Mesodermal cell (in vitro differentiated cells): Measurements from ENCODE around the gene RGMA.

Experiments
- H3K27ac ChIP-seq: 2 replicates; pipeline ENCODE4 v1.7.0; 2013; ENCODE audit warnings: mild to moderate bottlenecking, low read depth, low read length, moderate library complexity; ENCODE audit not compliant: severe bottlenecking
- H3K36me3 ChIP-seq: 2 replicates; pipeline ENCODE4 v1.7.1; 2013; ENCODE audit warnings: mild to moderate bottlenecking, low read length, moderate library complexity; ENCODE audit not compliant: control insufficient read depth, insufficient read depth
- H3K4me1 ChIP-seq: one replicate; pipeline ENCODE4 v1.7.1; 2013; ENCODE audit warnings: mild to moderate bottlenecking, low read length; ENCODE audit not compliant: insufficient read depth, control insufficient read depth, poor library complexity, severe bottlenecking
- H3K4me3 ChIP-seq: 2 replicates; pipeline ENCODE4 v1.7.0; 2013; ENCODE audit warnings: low read length, control low read depth, mild to moderate bottlenecking; ENCODE audit not compliant: insufficient read depth, poor library complexity, severe bottlenecking; ENCODE audit errors: extremely low read depth
- H3K9me3 ChIP-seq: 2 replicates; pipeline ENCODE4 v1.7.1; 2013; ENCODE audit warnings: mild to moderate bottlenecking, low read length, moderate library complexity; ENCODE audit not compliant: control insufficient read depth
- WGBS, 2 experiments: methylation state at CpG; one replicate each; pipeline ENCODE4 v1.1.5; 2013; ENCODE audit warnings: missing lambda C conversion rate in 2 of 2; ENCODE audit not compliant: insufficient coverage in 2 of 2; 5-methylcytosine and 5-hydroxymethylcytosine counted together

Gene RGMA

GRCh38 chr15:93048426-93048721, 40.6 kb downstream of the RGMA start:
- no peaks in the 10 kb centered on the region for H3K9me3 ChIP-seq
- no peak overlapping the region for H3K4me3 ChIP-seq
- no peaks in the 10 kb centered on the region for H3K4me1 ChIP-seq
- peaks cover 4% of the 10 kb centered on the region for H3K36me3 ChIP-seq
- 88 to 93% methylated on average over 13 to 14 of the region's 14 CpGs for WGBS, 2 experiments
- H3K27ac ChIP-seq: no peak overlapping the region

GRCh38 chr15:93047621-93048425, 41.2 kb downstream of the RGMA start:
- Histone ChIP-seq H3K27ac (no peak overlapping the region), H3K4me3 (no peak overlapping the region), H3K36me3 (peaks cover 4% of the 10 kb centered on the region), H3K9me3 (no peaks in the 10 kb centered on the region), H3K4me1 (no peaks in the 10 kb centered on the region)
- 92 to 97% methylated on average over 18 of the region's 18 CpGs for WGBS, 2 experiments

- Histone ChIP-seq H3K4me1 (no peaks in the 10 kb centered on the region), H3K27ac (no peak overlapping the region), H3K9me3 (no peaks in the 10 kb centered on the region), H3K4me3 (no peak overlapping the region), H3K36me3 (peaks cover 4% of the 10 kb centered on the region)
- WGBS, 2 experiments: 80 to 82% methylated on average over 7 of the region's 7 CpGs
Measured at GRCh38 chr15:93046721-93047120, 42.3 kb downstream of the RGMA start.

- WGBS, 2 experiments: 85 to 91% methylated on average over 1 to 2 of the region's 4 CpGs
- no peaks in the 10 kb centered on the region for H3K9me3 ChIP-seq
- no peak overlapping the region for H3K4me3 ChIP-seq
- H3K27ac ChIP-seq: no peak overlapping the region
- peaks cover 4% of the 10 kb centered on the region for H3K36me3 ChIP-seq
- no peaks in the 10 kb centered on the region for H3K4me1 ChIP-seq
Measured at GRCh38 chr15:93046120-93046519, 42.9 kb downstream of the RGMA start.

GRCh38 chr15:93045191-93045785, 43.7 kb downstream of the RGMA start:
- no peak overlapping the region for H3K4me3 ChIP-seq
- H3K9me3 ChIP-seq: no peaks in the 10 kb centered on the region
- H3K36me3 ChIP-seq: peaks cover 4% of the 10 kb centered on the region
- no peak overlapping the region for H3K27ac ChIP-seq
- 94 to 97% methylated on average over 22 to 23 of the region's 27 CpGs for WGBS, 2 experiments
- no peaks in the 10 kb centered on the region for H3K4me1 ChIP-seq

GRCh38 chr15:93044301-93045190, 44.5 kb downstream of the RGMA start:
- H3K4me1 ChIP-seq: no peaks in the 10 kb centered on the region
- no peak overlapping the region for H3K27ac ChIP-seq
- no peaks in the 10 kb centered on the region for H3K9me3 ChIP-seq
- no peak overlapping the region for H3K4me3 ChIP-seq
- WGBS, 2 experiments: 90 to 92% methylated on average over 35 to 37 of the region's 46 CpGs
- H3K36me3 ChIP-seq: peaks cover 4% of the 10 kb centered on the region

- Histone ChIP-seq H3K36me3 (peaks cover 4% of the 10 kb centered on the region), H3K27ac (no peak overlapping the region), H3K4me1 (no peaks in the 10 kb centered on the region), H3K9me3 (no peaks in the 10 kb centered on the region), H3K4me3 (no peak overlapping the region)
- 78 to 84% methylated on average over 10 of the region's 12 CpGs for WGBS, 2 experiments
Measured at GRCh38 chr15:93043621-93044300, 45.2 kb downstream of the RGMA start.

- 89 to 92% methylated on average over 14 to 15 of the region's 18 CpGs for WGBS, 2 experiments
- no peaks in the 10 kb centered on the region for H3K9me3 ChIP-seq
- H3K36me3 ChIP-seq: peaks cover 4% of the 10 kb centered on the region
- H3K27ac ChIP-seq: no peak overlapping the region
- H3K4me1 ChIP-seq: no peaks in the 10 kb centered on the region
- H3K4me3 ChIP-seq: no peak overlapping the region
Measured at GRCh38 chr15:93042691-93043378, 46.2 kb downstream of the RGMA start.

- H3K9me3 ChIP-seq: no peaks in the 10 kb centered on the region
- WGBS, 2 experiments: 60 to 100% methylated on average over 1 to 3 of the region's 3 CpGs
- no peaks in the 10 kb centered on the region for H3K4me1 ChIP-seq
- peaks cover 4% of the 10 kb centered on the region for H3K36me3 ChIP-seq
- H3K4me3 ChIP-seq: no peak overlapping the region
- H3K27ac ChIP-seq: no peak overlapping the region
Measured at GRCh38 chr15:93042211-93042610, 46.8 kb downstream of the RGMA start.

- no peak overlapping the region for H3K4me3 ChIP-seq
- H3K36me3 ChIP-seq: peaks cover 4% of the 10 kb centered on the region
- 81 to 83% methylated on average over 12 to 13 of the region's 13 CpGs for WGBS, 2 experiments
- H3K9me3 ChIP-seq: no peaks in the 10 kb centered on the region
- no peaks in the 10 kb centered on the region for H3K4me1 ChIP-seq
- no peak overlapping the region for H3K27ac ChIP-seq
Measured at GRCh38 chr15:93041159-93041547, 47.9 kb downstream of the RGMA start.
